GM18511 (cell line): ENCODE results near the gene LRRC17.
A peak's percentile ranks its signal among the peaks of the same experiment; 100 is the strongest.

Experiments
- ATAC-seq: cut with Tn5 transposase; IDR thresholded peaks from one replicate; pipeline ENCODE4 v1.9.1; 2021; ENCODE audit warnings: mild to moderate bottlenecking, moderate library complexity; ENCODE audit not compliant: unreplicated experiment

LRRC17 gene, protein sequence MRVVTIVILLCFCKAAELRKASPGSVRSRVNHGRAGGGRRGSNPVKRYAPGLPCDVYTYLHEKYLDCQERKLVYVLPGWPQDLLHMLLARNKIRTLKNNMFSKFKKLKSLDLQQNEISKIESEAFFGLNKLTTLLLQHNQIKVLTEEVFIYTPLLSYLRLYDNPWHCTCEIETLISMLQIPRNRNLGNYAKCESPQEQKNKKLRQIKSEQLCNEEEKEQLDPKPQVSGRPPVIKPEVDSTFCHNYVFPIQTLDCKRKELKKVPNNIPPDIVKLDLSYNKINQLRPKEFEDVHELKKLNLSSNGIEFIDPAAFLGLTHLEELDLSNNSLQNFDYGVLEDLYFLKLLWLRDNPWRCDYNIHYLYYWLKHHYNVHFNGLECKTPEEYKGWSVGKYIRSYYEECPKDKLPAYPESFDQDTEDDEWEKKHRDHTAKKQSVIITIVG

GRCh38 chr7:102912742-102913141 lies at the start of gene LRRC17:
LRRC17 (plus strand) TSS chr7:102913000; CDS start chr7:102933914, 20,914 bp downstream.
- no peak for ATAC-seq

DNA sequence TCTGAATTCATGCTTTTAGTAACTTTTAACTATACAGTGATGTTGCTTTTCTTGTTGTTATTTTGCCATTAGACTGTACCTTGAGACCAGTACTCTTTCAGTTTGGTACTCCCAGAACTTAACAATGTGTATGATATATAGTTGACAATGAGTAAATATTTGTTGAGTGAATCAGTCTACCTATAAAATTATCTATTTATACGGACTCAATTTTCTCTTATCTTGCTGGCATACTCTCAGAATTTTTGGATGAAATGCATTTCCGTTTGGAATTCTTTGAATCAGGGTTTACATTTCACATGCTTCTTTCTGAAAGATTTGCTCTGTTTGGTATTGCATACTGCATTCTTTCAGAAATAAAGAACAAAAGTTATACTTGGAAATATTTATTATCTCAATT lies 47.8 kb upstream of the LRRC17 start:
- no peak for ATAC-seq

GRCh38 chr7:102866535-102867215 lies 46.1 kb upstream of the LRRC17 start:
- ATAC-seq, result no peak

DNA sequence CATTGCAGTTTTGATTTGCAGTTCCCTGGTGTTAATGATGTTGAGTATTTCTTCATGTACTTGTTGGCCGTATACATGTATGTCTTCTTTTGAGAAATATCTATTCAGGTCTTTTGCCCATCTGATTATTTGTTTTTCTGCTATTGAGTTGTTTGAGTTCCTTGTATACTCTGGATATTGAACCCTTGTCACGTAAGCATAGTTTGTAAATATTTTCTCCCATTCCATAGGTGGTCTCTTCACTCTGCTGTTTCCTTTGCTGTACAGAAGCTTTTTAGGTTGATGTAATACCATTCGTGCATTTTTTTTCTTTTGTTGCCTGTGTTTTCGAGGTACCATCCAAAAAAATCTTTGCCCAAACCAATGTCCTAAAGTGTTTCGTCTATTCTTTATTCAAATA lies 43.6 kb upstream of the LRRC17 start:
- no peak for ATAC-seq

GRCh38 chr7:102872460-102872859 lies 40.3 kb upstream of the LRRC17 start:
- ATAC-seq, result no peak

DNA sequence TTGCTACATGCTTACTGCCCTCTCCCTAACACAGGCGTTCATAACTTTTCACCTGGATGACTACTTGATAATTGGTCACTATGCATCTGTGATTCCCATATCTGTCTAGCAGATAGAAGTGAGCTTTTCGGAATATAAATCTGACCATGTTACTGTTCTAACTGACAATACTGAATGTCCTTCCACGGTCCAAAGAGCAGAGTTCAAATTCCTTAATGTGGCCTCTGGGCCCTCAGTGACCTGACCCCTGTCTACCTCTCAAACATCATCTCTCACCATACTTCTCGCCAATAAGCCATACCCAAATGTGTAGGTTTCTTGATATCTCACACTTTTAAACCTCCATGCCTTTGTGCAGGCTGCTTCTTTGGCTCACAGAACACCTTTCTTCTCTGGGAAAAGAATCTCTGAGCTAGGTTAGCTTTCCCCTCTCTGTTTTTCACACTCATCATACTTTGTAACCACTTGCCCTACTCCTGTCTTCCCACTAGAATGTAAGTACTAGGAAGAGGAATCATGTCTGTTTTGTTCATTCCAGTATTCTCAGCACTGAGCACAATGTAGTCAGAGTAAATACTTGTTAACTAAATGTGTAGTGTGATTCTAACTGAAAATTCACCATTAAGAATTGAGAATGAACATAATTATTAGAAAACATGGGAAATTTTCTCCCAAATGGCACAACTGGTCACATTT lies 39.2 kb upstream of the LRRC17 start:
- peak; percentile 45 for ATAC-seq

- peak; percentile 100 for ATAC-seq
Observed at GRCh38 chr7:102874166-102874829, 38.5 kb upstream of the LRRC17 start.

GRCh38 chr7:102874966-102875365 lies 37.8 kb upstream of the LRRC17 start:
- no peak for ATAC-seq

- no peak for ATAC-seq
Observed at GRCh38 chr7:102875700-102876295, 37.0 kb upstream of the LRRC17 start.

- ATAC-seq, result no peak
Observed at GRCh38 chr7:102883098-102883860, 29.5 kb upstream of the LRRC17 start.

DNA sequence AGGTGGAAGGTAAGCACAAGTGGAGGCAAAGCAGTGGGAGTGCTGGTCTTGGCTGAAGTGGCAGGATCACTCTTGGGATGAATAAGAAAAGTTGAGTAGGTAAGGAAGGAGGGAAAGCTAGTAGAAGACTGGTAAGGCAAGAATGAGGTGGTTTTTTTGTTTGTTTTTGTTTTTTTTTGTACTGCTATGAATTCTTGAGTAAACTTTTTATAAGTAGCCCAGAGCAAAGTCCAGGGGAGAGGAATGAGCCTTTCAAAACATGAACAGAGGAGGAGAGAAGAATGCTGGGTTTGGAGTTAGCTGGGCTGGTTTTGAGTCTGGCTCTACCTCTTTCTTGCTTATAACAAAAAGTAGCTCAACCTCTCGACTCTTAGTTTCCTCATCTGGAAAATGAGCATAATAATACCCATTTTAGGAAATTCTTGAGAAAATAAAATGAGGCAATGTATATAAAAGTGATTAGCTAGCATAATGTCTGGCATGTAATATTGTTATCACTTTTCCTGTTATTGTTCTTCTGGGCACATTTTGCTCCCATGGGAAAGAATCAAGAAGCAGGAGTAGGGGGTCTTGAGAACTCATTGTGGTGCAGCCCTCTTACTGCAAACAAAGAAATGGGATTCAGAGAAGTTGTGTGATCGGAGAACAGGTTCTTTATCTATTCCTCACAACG lies 24.1 kb upstream of the LRRC17 start:
- no peak for ATAC-seq

DNA sequence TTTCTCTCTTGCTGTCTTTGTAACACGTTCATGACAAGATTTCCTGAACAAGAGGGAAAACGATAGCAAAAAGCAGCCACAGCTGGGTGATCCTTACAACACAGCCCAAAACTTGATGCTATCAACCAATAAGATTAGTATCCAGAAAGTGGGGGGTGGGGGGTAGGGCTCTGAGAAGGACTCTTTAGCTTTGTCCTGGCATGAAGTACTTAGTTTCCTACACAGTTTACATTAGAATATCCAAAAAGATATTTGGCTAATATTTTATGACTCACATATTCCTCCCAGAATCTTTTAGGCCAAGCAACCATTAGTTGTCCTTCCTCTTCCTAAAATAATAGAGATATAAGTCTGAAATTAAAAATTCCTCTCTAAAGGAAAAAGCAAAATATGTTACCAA lies 22.9 kb upstream of the LRRC17 start:
- no peak for ATAC-seq

DNA sequence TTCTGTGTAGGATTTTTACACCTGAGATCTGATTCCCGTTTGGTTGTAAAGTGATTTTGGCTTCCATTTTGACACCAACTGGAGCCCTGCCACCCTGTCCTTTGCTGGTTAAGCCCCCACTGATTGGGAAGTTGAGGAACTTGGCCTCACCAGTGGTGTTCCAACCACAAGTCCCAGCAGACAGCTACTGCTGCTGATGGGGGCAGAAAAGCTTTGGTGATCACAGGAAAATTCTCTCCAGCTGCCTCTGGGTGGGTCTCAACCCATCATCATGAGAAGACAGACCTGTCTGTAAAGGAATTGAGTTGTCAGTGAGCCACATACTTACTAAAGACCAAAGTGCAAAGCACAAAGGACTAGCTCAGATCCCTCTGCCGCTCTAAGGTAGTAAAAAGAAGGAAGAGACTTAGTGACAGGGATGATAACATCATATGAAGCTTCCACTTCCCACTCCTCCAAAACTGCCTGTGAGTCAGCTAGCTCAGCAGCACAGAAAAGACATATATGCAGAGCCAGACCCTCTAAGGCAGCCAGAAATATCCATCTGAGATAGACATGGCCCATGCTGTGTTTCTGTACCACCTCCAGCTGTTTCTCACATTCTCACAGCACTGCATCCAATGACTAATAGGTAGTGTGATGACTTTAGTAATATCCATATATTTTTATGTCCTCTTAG lies 22.4 kb upstream of the LRRC17 start:
- no peak for ATAC-seq

- no peak for ATAC-seq
Observed at GRCh38 chr7:102890971-102891692, 21.7 kb upstream of the LRRC17 start.

- ATAC-seq, result no peak
Observed at GRCh38 chr7:102891693-102892261, 21.0 kb upstream of the LRRC17 start.

DNA sequence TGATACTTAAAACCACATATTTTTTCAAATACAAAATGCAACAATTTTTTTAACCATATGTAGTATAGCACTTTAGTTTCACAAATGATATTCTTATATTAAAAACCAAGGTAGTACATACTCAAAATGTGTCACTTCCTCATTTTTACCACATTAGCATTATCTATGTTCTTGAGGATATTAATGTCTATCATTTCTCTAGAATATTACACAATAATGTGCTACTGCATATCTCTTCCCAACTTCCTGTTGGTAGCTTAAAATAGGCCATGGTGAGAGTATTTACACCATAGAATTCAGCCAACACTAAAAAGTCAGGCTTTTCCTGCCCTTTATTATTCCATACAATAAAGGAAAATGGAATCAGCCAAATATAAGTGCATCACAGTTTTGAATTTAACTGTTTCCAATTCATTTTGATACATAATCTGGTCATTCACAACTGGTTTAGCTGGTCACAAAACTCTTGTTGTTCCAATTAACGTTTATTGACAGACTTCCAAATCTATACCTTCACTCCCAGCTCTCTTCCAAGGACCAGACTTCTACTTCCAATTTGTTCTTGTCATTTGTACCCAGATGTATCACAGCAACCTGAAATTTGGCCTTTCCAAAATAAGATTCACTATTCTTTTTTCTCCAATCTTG lies 20.0 kb upstream of the LRRC17 start:
- ATAC-seq, result no peak

DNA sequence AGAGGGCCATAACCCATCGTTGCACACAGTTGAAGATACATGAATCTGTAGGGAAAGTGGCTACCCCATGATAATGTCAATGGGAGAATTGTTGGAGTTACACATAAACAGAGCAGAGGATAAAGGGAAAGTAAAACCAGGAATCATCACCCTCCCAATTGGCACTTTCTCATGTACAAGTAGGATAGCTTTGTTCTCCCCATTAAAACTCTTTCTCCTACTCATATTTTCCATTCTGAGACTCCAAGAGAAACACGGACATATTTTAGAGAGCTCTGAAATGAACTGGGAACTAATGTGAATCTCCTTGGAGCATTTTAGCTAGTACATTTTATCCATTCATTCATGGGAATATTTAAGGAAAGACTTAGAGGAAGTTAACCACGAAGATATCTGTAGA lies 17.2 kb upstream of the LRRC17 start:
- no peak for ATAC-seq
